GM21447 (cell line): ENCODE measurements around the gene DKK1.

ENCODE experiments used
- ATAC-seq: cut with Tn5 transposase; IDR thresholded peaks from one replicate; pipeline ENCODE4 v1.9.1; 2021; ENCODE audit not compliant: unreplicated experiment

Gene DKK1

DNA sequence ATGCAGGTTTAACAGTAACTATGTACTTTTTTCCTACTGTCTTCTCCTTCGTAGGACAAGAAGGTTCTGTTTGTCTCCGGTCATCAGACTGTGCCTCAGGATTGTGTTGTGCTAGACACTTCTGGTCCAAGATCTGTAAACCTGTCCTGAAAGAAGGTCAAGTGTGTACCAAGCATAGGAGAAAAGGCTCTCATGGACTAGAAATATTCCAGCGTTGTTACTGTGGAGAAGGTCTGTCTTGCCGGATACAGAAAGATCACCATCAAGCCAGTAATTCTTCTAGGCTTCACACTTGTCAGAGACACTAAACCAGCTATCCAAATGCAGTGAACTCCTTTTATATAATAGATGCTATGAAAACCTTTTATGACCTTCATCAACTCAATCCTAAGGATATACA is 2.4 kb downstream of the DKK1 start:
- no peak for ATAC-seq

GRCh38 chr10:52318136-52318701 is 4.1 kb downstream of the DKK1 start:
- ATAC-seq = no peak

GRCh38 chr10:52318822-52319464 is 4.9 kb downstream of the DKK1 start:
- no peak for ATAC-seq

DNA sequence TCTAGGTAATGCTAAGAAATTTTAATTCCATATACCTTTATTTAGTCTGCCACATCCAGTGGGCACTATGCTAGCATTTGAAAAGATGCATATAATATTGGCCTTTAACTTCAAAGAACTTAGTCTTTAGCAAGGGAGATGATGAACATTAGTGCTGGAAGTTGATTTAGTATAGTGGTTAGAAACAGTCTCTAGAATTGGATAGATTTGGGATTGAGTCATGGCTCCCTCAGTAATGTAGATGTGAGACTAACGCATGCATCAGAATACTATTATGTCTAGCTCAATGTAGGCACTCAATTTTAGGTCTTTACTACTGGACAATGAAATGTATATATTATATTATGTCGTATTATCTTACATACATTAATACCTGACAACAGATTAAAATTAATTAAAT is 5.8 kb downstream of the DKK1 start:
- ATAC-seq = no peak

DNA sequence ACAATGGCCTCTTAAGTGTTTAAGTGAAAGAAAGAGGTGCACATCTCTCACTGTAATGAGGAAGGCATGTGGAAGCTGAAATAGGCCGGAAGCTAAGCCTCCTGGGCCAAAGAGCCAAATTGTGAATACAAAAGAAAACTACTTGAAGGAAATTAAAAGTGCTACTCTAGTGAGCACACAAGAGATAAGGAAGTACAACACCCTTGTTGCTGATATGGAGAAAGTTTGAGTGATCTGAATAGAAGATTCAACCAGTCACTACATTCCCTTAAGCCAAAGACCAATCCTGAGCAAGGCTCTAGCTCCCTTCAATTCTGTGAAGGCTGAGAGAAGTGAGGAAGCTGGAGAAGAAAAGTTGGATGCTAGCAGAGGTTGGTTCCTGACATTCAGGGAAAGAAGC is 8.2 kb downstream of the DKK1 start:
- ATAC-seq = no peak

DNA sequence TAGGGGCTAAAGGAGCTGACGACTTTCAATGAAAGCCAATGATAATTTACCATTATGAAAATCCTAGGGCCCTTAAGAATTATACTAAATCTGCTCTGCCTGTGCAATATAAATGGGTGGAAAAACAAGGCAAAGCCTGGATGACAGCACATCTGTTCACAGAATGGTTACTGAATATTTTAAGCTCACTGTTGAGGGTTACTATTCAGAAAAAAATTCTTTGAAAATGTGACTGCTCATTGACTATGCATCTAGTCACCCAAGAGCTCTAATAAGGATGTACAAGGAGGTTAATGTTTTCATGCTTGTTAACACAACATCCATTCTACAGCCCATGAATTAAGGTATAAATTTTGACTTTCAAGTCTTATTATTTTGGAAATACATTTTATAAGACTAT is 8.9 kb downstream of the DKK1 start:
- ATAC-seq = no peak

DNA sequence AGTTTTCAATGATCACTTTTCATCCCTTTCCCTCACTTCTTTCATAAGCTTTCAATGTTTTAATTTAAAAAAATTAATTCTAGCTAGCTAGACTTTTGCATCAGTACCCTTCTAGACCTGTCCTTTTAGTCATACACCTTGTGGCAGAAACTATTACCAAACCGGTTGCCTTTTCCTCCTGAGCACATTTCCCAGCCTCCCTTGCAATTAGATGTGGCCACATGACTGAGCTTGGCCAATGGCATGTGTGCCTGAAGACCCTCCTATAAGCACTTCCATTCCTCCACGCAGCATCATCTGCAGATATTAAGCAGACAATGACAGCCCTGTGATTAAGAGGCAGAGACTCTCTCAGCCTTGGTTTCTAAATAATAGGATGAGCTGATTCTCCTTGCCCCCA is 12.3 kb downstream of the DKK1 start:
- ATAC-seq = no peak

DNA sequence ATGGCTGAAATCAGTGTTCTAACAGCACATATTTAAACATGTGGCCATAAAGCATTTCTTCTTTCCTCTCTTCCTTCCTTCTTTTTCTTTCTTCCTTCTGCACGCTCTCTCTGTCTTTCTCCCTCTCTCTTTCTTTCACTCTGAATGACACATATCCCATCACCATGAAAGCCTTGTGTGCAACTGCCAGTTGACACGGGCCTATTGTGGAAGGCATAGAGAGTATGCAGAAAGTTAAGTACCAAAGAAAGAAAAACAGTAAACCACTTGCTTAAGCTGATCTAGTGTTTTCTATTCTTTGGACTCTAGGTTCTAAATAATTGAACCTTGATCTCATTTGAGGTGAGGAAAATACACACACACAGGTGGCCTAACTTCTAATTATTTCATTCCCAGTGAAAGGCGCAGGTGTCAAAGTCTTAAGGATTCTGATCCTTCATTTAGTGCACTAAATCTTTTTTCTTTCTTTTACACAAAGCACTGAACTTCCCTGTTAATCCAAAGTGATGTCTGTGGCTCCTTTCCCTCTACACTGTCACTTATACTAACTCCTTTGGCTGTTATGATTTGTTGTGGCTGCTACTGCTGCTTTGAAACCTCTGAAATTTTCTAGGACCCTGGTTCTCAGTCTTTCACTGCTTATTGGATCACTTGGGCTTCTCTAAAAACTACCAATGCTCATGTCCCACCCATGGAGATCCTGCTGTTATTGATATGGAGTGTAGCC is 17.7 kb downstream of the DKK1 start:
- ATAC-seq = no peak

GRCh38 chr10:52332815-52333214 is 18.7 kb downstream of the DKK1 start:
- ATAC-seq = no peak

DNA sequence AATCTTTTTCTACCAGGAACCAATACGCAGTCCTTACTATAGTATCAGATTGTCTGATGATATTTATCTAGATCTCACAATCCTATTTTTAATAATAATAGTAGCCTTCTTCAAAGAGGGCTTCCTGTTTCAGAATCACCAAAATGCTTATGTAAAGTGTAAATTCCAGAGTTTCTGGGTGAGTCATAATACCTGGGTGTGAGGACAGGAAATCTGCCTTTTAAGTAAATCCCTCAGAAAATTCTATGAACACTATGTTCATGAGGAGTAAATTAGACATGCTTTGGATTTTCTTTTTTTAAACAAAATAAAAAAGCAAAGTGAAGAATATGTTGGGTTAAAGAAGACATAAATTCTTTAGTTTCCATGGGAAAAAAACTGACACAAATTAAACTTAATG is 20.5 kb downstream of the DKK1 start:
- no peak for ATAC-seq

GRCh38 chr10:52335665-52336064 is 21.6 kb downstream of the DKK1 start:
- ATAC-seq = no peak

DNA sequence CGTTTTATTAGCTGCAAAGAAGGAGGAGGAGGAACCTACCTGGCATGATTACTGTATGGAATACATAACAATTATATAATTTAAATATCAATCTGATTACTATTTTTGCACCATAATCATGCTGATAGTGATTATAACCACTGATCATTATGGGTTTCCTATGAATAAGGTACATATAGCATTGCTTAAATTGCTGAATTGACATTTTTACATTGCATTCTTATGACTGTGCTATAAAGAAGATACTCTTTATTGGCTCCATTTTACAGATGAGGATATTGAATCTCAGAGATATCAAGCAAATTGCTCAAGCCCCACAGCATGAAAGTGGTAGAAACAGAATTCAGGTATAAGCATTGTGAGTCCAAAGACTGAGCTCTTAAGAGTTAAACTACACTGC is 23.1 kb downstream of the DKK1 start:
- ATAC-seq = no peak

- no peak for ATAC-seq
Measured at GRCh38 chr10:52343439-52343838, 29.4 kb downstream of the DKK1 start.

GRCh38 chr10:52346394-52347326 is 32.6 kb downstream of the DKK1 start:
- no peak for ATAC-seq

DNA sequence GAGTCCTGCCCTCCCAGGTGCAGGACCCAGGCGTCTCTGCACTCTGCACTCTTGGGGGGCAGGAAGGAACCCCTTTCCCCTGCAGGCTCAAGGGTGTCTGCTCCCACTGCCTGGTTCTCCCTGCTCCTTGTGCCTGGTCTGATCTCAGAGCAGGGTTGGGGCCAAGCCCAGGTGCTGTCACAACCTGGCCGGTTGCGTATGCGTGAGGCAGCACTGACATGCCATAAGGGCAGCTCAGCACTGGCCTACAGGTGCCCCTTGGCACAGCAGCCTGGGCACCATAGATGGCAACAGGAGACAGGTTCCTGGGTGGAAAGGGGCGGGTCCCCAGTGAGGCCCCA is 33.2 kb downstream of the DKK1 start:
- ATAC-seq = no peak

GRCh38 chr10:52348037-52348564 is 34.0 kb downstream of the DKK1 start:
- no peak for ATAC-seq

DNA sequence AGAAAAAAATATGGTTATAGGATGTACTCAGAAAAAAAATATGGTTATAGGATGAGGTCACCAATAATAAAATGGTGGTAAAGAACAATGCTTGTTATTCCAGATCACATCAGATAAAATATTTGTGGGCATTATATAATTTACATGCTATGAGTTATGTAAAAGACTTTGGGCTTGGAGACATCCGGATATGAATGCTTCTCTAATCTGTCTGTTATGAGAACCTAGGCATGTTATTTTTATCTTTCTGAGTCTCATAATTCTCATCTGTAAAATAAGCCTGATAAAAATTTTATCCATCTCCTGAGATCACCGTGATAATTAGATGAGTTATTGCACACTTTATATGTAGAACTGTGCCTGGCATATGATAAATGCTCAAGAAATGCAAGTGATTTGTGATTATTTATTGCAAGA is 37.8 kb downstream of the DKK1 start:
- no peak for ATAC-seq

GRCh38 chr10:52353205-52353604 is 39.1 kb downstream of the DKK1 start:
- no peak for ATAC-seq

- no peak for ATAC-seq
Measured at GRCh38 chr10:52353960-52354394, 39.9 kb downstream of the DKK1 start.

DNA sequence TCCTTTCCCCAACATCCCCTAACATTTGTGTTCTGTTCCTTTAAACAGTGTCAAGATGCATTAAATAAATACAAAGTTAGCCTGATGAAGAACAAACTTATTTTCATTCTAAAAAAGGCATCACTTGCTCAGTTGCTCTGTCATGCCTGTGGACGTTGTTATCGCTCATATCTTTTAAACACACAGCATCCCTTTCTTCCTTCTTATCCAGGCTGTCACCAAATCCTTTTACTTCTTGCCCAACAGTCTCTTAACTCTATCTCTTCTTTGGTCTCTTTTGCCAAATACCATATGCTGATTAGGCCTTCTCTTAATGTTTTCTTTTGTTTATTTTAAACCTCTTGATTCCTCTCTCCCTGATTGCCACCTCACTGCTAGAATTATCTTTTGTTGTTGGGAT is 43.9 kb downstream of the DKK1 start:
- ATAC-seq = no peak

DNA sequence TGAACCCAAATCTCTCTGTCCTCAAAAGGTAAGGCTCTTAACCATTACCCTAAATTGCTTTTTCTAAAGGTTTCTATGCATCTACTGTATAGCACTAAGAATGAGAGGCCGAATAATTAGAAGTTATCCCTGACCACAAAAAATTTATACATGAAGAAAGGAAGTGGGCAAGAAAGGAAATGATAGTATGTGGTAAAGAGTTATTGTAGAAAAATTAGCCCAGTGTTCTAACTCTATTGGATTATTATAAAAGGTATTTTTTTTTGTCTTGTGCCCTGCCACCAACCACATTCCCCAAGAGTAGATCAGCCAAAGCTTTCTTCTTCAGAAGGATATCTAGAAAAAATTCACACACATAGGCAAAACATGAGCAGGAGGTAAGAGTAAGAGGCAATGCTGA is 45.4 kb downstream of the DKK1 start:
- ATAC-seq = no peak
